Transverse colon (tissue), 4 donors: ENCODE results near the gene SEC16A.

Source experiments
- POLR2A ChIP-seq: fragments of 450-650 bp; IDR thresholded peaks from one replicate; pipeline ENCODE4 v1.6.1; 2016; ENCODE audit warnings: antibody characterized with exemption, mild to moderate bottlenecking, moderate library complexity
- POLR2AphosphoS5 ChIP-seq, 3 donors: sonication (generic); formaldehyde crosslinking; IDR thresholded peaks; one replicate each; pipeline ENCODE4 v1.6.1; 2016; ENCODE audit warnings: antibody characterized with exemption in 3 of 3
- TF ChIP-seq, protein P1 (sequence below), 5 experiments: fragments of 200-600 bp in 3 of 5; fragments of 450-650 bp in 2 of 5; sonication (generic) in 3 of 5; IDR thresholded peaks; 1 replicate in 2 of 5; 2 replicates in 3 of 5; pipeline ENCODE4 v1.5.1; 2016 to 2017; ENCODE audit warnings: antibody characterized with exemption in 5 of 5, inconsistent platforms in 3 of 5, mild to moderate bottlenecking in 2 of 5, moderate library complexity in 1 of 5

DNA sequence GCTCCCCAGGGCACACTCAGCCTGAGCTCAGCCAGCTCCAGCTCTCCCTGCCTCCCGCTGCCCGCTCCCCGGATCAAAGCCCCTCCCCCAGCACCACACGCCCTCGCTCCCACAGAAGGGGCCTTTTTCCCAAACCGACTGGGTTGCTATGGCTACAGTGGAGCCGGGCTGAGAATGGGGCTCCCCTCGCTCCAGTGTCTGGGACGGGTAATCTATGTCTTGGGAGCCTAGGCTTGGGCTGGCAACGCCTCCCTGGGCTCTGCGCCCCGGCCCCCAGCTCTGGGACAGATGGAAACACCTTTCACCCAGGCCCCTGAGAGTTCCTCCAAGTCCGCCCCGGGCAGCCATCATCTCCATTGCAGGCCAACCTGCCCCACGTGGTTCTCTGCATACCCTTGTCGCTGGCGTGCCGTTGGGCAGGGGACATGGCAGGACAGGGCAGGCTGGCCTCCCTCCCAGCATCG lies 33.4 kb upstream of the SEC16A start:
- TF ChIP-seq, protein P1, sequence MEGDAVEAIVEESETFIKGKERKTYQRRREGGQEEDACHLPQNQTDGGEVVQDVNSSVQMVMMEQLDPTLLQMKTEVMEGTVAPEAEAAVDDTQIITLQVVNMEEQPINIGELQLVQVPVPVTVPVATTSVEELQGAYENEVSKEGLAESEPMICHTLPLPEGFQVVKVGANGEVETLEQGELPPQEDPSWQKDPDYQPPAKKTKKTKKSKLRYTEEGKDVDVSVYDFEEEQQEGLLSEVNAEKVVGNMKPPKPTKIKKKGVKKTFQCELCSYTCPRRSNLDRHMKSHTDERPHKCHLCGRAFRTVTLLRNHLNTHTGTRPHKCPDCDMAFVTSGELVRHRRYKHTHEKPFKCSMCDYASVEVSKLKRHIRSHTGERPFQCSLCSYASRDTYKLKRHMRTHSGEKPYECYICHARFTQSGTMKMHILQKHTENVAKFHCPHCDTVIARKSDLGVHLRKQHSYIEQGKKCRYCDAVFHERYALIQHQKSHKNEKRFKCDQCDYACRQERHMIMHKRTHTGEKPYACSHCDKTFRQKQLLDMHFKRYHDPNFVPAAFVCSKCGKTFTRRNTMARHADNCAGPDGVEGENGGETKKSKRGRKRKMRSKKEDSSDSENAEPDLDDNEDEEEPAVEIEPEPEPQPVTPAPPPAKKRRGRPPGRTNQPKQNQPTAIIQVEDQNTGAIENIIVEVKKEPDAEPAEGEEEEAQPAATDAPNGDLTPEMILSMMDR (IDR thresholded peaks at IDR 0.05) = no peak
- no peak for TF ChIP-seq POLR2AphosphoS5 (IDR thresholded peaks at IDR 0.05)
- no peak for TF ChIP-seq POLR2A
